Fibroblast of pulmonary artery (primary cell): Measurements from ENCODE around the gene PAX2.

Experiments used
- DNase-seq: peaks from one replicate; pipeline ENCODE4 v3.0.0-alpha.2; 2010; ENCODE audit warnings: low read depth
- H3K4me3 ChIP-seq: replicated peaks from 2 replicates; pipeline ENCODE4 v1.5.1; 2011; ENCODE audit warnings: low read depth, mild to moderate bottlenecking, control low read depth, low read length, moderate library complexity
- TF ChIP-seq, protein P1 (sequence below): IDR thresholded peaks from 2 replicates; pipeline ENCODE4 v1.5.1; 2011; ENCODE audit warnings: mild to moderate bottlenecking, control low read depth, low read length, inconsistent platforms; ENCODE audit errors: missing control alignments

PAX2 gene

DNA sequence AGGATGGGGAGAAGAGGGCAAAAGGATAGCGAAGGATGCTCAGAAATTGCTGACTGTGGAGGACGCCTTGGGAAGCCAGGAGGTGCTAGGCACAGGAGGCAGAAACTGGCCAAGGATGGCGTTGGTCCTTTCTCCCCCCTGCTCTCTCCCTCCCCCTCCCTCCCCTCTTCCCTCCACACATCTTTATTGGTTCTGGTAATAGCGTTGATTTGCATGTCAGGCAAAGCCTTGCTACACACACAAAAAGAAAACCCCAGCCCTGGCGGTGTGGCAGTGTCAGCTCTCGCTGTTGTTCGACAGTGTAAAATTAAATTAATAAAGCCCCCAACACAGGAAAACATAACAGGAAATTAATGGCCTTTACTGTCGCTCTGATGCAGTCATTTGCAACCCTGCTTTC, 47.2 kb downstream of the PAX2 start:
- TF ChIP-seq, protein P1, sequence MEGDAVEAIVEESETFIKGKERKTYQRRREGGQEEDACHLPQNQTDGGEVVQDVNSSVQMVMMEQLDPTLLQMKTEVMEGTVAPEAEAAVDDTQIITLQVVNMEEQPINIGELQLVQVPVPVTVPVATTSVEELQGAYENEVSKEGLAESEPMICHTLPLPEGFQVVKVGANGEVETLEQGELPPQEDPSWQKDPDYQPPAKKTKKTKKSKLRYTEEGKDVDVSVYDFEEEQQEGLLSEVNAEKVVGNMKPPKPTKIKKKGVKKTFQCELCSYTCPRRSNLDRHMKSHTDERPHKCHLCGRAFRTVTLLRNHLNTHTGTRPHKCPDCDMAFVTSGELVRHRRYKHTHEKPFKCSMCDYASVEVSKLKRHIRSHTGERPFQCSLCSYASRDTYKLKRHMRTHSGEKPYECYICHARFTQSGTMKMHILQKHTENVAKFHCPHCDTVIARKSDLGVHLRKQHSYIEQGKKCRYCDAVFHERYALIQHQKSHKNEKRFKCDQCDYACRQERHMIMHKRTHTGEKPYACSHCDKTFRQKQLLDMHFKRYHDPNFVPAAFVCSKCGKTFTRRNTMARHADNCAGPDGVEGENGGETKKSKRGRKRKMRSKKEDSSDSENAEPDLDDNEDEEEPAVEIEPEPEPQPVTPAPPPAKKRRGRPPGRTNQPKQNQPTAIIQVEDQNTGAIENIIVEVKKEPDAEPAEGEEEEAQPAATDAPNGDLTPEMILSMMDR = no peak
- DNase-seq = no peak
- no peak overlapping the region for H3K4me3 ChIP-seq

DNA sequence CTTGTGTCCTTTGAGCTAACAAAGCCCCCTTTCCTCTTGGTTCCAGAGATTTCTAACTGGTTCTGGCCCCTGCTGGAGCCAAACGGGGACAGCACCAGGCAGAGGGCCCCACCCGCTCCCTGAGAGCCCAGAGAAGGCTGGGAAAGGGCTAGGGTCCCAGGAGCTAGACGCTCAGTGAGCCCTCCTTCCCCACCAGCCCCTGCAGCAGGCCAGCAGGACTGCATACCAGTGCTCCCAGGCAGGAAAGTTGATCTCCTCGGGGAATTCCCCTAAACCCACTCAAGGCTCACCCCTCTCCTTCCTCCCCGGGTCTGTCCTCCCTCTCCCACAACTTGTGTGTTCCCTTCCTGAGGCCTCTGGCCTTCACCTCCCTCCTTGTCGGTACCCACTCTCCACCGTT, 47.7 kb downstream of the PAX2 start:
- TF ChIP-seq, protein P1 = no peak
- no peak overlapping the region for H3K4me3 ChIP-seq
- DNase-seq = no peak

GRCh38 chr10:100799881-100800280, 54.5 kb downstream of the PAX2 start:
- TF ChIP-seq, protein P1 = no peak
- no peak overlapping the region for H3K4me3 ChIP-seq
- DNase-seq = no peak

DNA sequence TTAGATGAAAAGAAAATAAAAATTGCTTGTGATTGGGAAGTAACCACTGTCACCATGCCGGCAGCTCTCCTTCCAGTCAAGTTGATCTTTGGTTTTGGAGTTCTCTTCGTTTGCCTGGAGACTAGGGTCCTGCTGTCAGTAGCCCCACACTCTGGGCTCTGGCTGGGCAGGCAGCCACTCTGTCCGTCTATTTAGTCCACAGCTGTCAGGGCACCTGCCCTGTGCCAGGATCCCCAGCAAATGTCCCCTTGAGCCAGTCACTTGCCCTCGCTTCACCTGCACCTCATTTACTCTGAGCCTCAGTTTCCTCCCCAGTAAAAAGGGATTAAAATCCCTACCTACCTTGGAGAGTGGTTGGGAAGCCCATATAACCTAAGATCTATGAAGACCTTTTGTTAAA, 55.5 kb downstream of the PAX2 start:
- H3K4me3 ChIP-seq = no peak overlapping the region
- no peak for DNase-seq
- TF ChIP-seq, protein P1 = no peak

DNA sequence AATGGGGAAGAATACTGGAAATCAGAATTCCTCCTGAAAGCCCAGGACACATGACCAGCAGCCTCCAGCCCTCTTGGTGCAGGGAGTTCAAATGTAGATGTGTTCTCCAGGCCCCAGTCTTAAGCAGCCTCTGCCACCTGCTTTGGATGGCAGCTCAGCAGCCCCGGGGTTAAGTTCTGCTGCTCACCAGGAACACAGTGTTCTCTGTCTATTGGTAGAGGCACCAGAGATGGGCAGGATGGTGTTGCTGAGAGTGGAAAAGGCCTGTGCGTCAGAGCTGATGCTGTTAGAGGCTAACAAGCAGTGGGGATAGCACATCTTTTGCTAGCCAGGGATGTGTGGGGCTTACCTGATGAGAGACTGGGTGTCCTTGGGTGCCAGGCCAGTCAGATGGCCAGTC, 56.8 kb downstream of the PAX2 start:
- TF ChIP-seq, protein P1 = no peak
- no peak for DNase-seq
- H3K4me3 ChIP-seq = no peak overlapping the region

GRCh38 chr10:100802607-100803006, 57.2 kb downstream of the PAX2 start:
- TF ChIP-seq, protein P1 = no peak
- H3K4me3 ChIP-seq = no peak overlapping the region
- DNase-seq = no peak

DNA sequence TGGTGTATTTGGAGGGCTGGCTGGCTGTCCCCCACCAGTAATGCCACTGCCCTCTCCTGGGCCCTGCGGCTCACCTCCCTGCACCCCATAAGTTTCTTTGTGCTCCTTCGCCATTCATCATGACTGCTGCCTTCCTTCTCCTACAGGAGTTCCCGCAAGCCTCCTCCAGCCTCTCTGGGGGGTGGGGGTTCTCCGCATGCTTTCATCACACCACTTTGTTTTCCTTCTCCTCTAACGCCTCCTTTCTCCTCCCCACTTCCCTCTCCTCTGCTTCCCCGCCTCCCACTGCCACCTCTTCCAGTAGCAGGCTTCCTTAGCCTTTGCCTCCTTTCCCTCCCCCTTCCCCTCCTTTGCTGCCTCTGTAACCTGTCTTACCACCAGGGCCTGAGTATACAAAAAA, 58.1 kb downstream of the PAX2 start:
- DNase-seq = no peak
- no peak overlapping the region for H3K4me3 ChIP-seq
- TF ChIP-seq, protein P1 = no peak
